Muscle of leg (tissue), 11 donors: Measurements from ENCODE around the gene HOXD11. TPM values are rescaled to one million over a fixed set of nuclear protein-coding genes. Genes with fewer than 3 reads are reported as not detected.

ENCODE experiments used
- DNase-seq: peaks from one replicate; pipeline ENCODE4 v3.0.0; 2013
- H3K27ac ChIP-seq: one replicate; pipeline ENCODE4 v1.5.1; 2013; ENCODE audit warnings: mild to moderate bottlenecking, low read length, control low read depth
- H3K27me3 ChIP-seq: one replicate; pipeline ENCODE4 v1.6.1; 2013; ENCODE audit warnings: low read length; ENCODE audit not compliant: control insufficient read depth, insufficient read depth
- H3K36me3 ChIP-seq: one replicate; pipeline ENCODE4 v1.6.1; 2013; ENCODE audit warnings: low read length; ENCODE audit not compliant: control insufficient read depth, insufficient read depth
- H3K4me1 ChIP-seq: one replicate; pipeline ENCODE4 v1.6.1; 2013; ENCODE audit warnings: low read length; ENCODE audit not compliant: control insufficient read depth, insufficient read depth
- H3K4me3 ChIP-seq: one replicate; pipeline ENCODE4 v1.5.1; 2013; ENCODE audit warnings: low read length, control low read depth
- H3K9me3 ChIP-seq: replicated peaks from 2 replicates; pipeline ENCODE4 v1.6.1; 2013; ENCODE audit warnings: low read depth, low read length; ENCODE audit not compliant: control insufficient read depth
- WGBS: methylation state at CpG from one replicate; pipeline ENCODE4 v1.1.5; 2013; ENCODE audit warnings: missing lambda C conversion rate; ENCODE audit not compliant: insufficient coverage; 5-methylcytosine and 5-hydroxymethylcytosine counted together
- polyA plus RNA-seq, 8 donors: library from polyadenylated mRNA; unstranded; fragments of 120-200 nt; gene quantifications; one replicate each; pipeline versions ENCODE4 v1.2.1 to v1.2.3, GENCODE V29; 2013; ENCODE audit warnings: inconsistent platforms in 1 of 8, low replicate concordance in 1 of 8; ENCODE audit not compliant: insufficient read length in 8 of 8, insufficient read depth in 1 of 8
- total RNA-seq: library from RNA; stranded (reverse); fragments of 120-200 nt; gene quantifications from one replicate; pipeline ENCODE4 v1.2.4, GENCODE V29; 2013

The HOXD11 gene
- total and polyA plus RNA-seq, 9 donors, result 0.04 to 2.2 (median 2.1) TPM; not detected in 6

- Histone ChIP-seq H3K27ac (no peak within 1 kb of the TSS), H3K9me3 (no peaks in the 10 kb centered on the region), H3K4me1 (peaks cover 4% of the 10 kb centered on the region), H3K36me3 (peaks cover 20% of the 10 kb centered on the region), H3K4me3 (no peak within 1 kb of the TSS), H3K27me3 (peaks cover 85% of the 10 kb centered on the region)
- 47% methylated on average over 45 of the region's 55 CpGs for WGBS
- no peak for DNase-seq
Measured at GRCh38 chr2:176151442-176152287, 44.6 kb downstream of the HOXD11 start, which contains the start of gene HOXD4. TSS of gene HOXD4 (plus strand) at chr2:176151550. CDS start at chr2:176151634, 84 bp downstream.

DNA sequence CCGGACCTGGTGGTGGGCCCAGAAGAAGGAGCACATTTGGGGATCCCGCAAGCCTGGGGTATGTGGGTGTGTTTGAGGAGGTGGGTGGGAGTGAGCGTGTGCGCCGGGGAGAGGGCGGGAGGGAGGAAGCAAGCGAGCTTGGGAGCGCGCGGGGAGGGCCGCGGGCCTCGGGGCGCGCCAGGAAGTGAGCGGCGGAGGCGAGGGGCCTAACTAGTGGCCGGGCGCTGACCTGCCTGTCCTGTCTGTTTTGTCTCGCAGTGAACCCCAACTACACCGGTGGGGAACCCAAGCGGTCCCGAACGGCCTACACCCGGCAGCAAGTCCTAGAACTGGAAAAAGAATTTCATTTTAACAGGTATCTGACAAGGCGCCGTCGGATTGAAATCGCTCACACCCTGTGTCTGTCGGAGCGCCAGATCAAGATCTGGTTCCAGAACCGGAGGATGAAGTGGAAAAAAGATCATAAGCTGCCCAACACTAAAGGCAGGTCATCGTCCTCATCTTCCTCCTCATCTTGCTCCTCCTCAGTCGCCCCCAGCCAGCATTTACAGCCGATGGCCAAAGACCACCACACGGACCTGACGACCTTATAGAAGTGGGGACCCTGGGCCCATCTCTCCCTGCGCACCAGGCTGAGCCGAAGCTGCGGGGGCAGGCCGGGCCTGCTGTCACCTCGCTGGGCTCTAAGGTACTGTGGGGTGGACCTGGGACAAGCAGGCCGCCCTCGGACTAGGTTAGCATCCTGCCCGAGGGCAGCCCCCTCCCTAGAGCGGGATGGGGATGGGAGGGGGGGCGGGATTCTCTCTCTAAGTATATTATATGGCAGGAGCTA, 45.5 kb downstream of the HOXD11 start:
- peaks cover 20% of the 10 kb centered on the region for H3K36me3 ChIP-seq
- H3K4me3 ChIP-seq, result no peak overlapping the region
- no peaks in the 10 kb centered on the region for H3K9me3 ChIP-seq
- peaks cover 85% of the 10 kb centered on the region for H3K27me3 ChIP-seq
- 61% methylated on average over 36 of the region's 48 CpGs for WGBS
- DNase-seq, result no peak
- no peak overlapping the region for H3K27ac ChIP-seq
- H3K4me1 ChIP-seq, result peaks cover 10% of the 10 kb centered on the region

- H3K27ac ChIP-seq, result no peak overlapping the region
- H3K9me3 ChIP-seq, result no peaks in the 10 kb centered on the region
- no peak overlapping the region for H3K4me3 ChIP-seq
- H3K27me3 ChIP-seq, result peaks cover 85% of the 10 kb centered on the region
- WGBS, result 81% methylated on average over 3 of the region's 11 CpGs
- DNase-seq, result no peak
- peaks cover 22% of the 10 kb centered on the region for H3K4me1 ChIP-seq
- H3K36me3 ChIP-seq, result peaks cover 20% of the 10 kb centered on the region
Measured at GRCh38 chr2:176154576-176155252, 47.6 kb downstream of the HOXD11 start.

DNA sequence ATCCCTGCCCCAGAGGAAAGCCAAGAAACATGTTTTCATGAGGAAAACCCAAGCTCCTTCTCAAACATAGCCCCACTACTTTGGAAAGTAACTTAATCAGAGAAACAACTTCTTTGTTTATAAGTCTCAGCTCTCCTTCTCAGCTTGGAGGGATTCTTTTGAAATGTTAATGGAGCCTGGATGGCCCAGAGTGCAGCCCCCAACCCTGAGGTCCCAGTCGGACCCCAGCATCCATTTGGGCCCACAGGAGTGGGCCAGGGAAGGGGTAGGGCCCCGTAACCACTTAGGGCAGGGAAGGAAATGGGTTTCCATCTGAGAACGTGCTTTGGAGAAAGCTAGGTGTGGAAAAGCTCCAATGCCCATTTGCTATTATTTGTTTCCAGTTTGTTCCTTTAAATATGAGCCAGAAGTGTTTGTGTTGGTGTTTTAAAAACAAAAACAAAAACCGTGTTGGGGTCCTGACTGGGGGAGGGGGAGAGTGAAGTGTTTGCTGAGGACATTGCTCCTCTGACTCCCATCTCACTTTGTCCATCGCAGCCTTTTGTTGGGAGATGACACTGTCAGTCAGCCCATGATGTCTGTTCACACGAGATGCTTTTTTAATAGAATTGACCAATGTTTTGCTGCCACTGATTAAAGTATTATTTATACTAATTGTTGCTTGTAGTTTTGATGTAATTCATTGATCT, 48.4 kb downstream of the HOXD11 start:
- peaks cover 30% of the 10 kb centered on the region for H3K4me1 ChIP-seq
- H3K27me3 ChIP-seq, result peaks cover 85% of the 10 kb centered on the region
- no peaks in the 10 kb centered on the region for H3K9me3 ChIP-seq
- H3K36me3 ChIP-seq, result peaks cover 18% of the 10 kb centered on the region
- H3K27ac ChIP-seq, result no peak overlapping the region
- no peak for DNase-seq
- 67% methylated on average over 1 of the region's 6 CpGs for WGBS
- no peak overlapping the region for H3K4me3 ChIP-seq

DNA sequence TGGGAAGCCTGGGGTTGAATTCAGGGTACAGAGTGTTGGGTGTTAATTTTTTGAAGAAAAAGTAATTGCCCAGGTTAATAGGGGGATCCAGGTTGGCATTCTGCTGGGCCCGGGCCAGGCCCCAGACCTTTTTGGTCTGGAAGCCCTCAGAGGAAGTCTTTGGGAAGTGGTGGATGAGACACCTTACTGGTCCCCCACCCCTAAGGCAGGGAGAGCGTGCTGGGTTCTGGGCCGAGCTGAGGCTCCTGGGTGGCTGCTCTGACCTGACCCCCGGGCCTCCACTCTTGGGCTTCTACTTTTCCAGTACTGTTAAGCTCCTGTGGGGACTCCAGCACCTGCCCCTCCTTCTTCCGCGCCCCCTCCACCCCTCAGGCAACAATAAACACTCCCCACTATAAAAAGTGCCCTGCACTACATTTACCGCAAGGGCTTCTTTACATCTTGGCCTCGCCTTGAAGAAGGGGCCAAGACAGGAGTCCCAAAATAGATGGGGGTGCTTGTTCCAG, 49.3 kb downstream of the HOXD11 start:
- Histone ChIP-seq H3K4me1 (peaks cover 34% of the 10 kb centered on the region), H3K36me3 (peaks cover 15% of the 10 kb centered on the region), H3K27ac (no peak overlapping the region), H3K9me3 (no peaks in the 10 kb centered on the region), H3K4me3 (no peak overlapping the region), H3K27me3 (peaks cover 85% of the 10 kb centered on the region)
- DNase-seq, result no peak
- 81% methylated on average over 3 of the region's 8 CpGs for WGBS

DNA sequence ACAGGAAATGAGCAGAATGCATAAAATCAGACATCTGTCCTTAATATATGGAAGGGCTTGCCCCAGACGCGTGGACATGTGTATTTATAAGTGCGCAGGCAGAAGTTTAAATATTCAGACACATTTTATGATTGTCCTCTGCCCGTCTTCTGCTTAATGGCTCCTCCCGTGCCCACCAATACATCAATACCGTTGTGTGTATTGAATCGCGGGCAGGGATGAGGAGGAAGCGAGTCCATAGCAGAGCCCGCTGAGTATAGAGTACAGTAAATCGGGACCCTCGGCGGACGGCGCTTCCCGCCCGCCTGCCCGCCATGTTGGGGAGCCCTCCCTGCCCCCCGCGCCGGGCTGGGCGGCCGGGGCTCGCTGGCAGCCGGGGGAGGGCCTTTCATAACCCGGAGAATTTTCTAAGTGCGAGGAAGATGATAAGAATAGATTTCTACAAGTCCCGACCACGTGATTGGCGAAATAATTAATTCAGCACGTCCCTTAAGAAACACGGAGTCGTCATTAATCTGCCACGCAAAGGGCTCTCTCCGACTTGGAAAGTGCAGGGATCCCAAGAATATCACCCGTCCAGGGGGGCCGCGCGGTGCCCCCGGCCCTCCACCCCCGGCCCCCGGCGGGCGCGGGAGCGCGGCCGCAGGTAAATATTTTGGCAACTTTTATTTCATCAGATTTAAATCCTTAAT, 49.9 kb downstream of the HOXD11 start, which contains the start of gene HOXD3:
HOXD3 (plus strand) TSS at position 501 of the 692 bp plus-strand sequence. CDS start 11,808 bp downstream, outside the sequence.
- H3K4me1 ChIP-seq, result peaks cover 38% of the 10 kb centered on the region
- H3K27ac ChIP-seq, result no peak within 1 kb of the TSS
- DNase-seq, result no peak
- WGBS, result 29% methylated on average over 33 of the region's 48 CpGs
- peaks cover 15% of the 10 kb centered on the region for H3K36me3 ChIP-seq
- H3K4me3 ChIP-seq, result peak within 1 kb of the TSS; percentile 10
- peaks cover 85% of the 10 kb centered on the region for H3K27me3 ChIP-seq
- H3K9me3 ChIP-seq, result no peaks in the 10 kb centered on the region

- 42% methylated on average over 38 of the region's 43 CpGs for WGBS
- no peak for DNase-seq
- Histone ChIP-seq H3K27ac (no peak overlapping the region), H3K27me3 (peaks cover 85% of the 10 kb centered on the region), H3K36me3 (peaks cover 12% of the 10 kb centered on the region), H3K4me3 (peak overlapping the region; percentile 10), H3K9me3 (no peaks in the 10 kb centered on the region), H3K4me1 (peaks cover 45% of the 10 kb centered on the region)
Measured at GRCh38 chr2:176157499-176158185, 50.6 kb downstream of the HOXD11 start.

GRCh38 chr2:176158186-176158591, 51.1 kb downstream of the HOXD11 start:
- Histone ChIP-seq H3K27ac (no peak overlapping the region), H3K4me1 (peaks cover 51% of the 10 kb centered on the region), H3K9me3 (no peaks in the 10 kb centered on the region), H3K36me3 (peaks cover 9% of the 10 kb centered on the region), H3K4me3 (no peak overlapping the region), H3K27me3 (peaks cover 85% of the 10 kb centered on the region)
- 60% methylated on average over 11 of the region's 22 CpGs for WGBS
- DNase-seq, result no peak
